IPS DF 4.7 (cell line): ENCODE data around the gene GNAS-AS1.
"Not testable (repeated sequence)": the region's sequence is repeated elsewhere in the genome, so short reads cannot be mapped to it uniquely, and the experiment has no call there.

Experiments used
- DNase-seq: peaks from one replicate; pipeline ENCODE4 v3.0.0-alpha.2; 2013; ENCODE audit warnings: low spot score; ENCODE audit errors: extremely low read depth

The GNAS-AS1 gene

DNA sequence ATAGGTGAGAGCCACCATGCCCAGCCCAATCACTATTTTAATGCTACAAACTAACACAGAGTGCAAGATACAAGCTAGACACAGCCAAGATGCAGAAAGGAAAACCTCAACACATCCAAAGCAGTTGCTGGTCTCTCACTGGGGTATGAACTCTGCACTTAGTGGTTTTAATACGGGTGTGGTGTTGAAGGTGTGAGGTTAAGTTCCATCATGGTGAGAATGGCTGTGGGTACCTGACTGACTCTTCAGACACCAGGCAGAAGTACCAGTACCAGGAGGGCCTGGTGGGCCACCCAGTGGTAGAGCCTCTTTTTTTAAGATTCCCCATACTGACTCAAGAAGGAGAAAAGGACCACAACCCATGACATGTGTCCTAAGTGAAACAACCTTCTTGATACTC is 13.0 kb downstream of the GNAS-AS1 start:
- no peak for DNase-seq

DNA sequence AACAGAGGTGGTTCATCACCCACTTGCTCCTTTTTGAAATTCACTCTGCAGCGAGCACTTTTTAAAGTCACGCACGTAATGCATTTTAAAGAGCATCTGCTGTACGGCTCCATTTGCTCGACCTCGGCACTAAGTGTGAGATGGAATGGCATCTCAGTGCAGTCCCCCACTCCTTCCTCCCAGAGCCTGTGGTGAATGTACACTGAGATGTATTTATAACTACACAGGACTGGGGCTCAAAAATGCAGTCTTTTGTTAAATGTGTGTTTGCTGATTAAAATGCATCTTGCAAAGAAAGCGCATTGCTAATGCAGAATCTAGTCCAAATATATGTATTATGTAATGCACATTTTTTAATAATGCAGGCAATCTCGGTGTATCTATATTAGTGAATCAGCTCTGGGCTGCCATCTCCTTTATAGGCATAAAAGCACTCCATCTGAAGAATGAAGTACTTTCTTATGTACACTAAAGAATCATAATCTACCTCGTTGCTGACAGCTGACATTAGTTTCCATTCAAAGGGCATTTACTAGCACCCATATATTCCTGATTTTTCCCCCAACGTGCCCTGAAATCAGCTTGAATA is 14.0 kb downstream of the GNAS-AS1 start:
- DNase-seq = no peak

DNA sequence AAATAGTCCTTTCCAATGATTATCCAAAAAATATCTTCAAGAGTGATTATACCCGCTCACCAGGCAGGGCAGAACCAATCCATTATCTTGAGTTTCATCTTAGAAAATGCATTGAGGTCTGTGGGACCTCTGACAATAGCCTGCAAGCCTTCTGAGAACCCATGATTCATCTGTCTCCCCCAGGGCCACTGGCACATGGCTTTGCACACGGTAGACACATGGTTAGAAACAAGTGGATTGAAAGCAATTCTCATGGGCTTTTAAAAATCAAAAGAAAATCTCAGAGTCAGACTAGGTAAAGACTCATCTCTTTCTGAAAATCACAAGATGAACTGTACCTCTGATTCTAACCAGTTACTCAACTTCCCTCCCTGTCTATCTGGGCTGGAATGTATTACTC is 15.5 kb downstream of the GNAS-AS1 start:
- DNase-seq = no peak

DNA sequence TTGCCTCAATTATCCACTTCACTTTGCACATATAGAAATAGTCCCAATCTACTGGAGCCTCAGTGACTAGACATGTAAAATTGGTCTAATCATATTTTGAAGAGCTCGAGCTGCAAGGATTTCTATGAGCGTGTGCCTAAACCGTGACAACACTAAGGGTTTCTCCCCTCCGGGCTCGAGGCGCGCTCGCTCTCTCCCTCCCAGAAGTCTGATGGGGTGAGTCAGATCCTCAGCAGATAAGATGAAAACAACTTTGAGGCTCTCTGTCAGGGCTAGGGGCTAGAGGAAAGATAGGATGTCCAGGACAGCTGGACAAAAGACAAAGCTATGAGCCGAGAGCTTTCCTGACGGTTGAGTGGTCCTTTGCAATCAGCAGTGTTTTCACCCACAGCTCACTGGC is 16.8 kb downstream of the GNAS-AS1 start:
- no peak for DNase-seq

DNA sequence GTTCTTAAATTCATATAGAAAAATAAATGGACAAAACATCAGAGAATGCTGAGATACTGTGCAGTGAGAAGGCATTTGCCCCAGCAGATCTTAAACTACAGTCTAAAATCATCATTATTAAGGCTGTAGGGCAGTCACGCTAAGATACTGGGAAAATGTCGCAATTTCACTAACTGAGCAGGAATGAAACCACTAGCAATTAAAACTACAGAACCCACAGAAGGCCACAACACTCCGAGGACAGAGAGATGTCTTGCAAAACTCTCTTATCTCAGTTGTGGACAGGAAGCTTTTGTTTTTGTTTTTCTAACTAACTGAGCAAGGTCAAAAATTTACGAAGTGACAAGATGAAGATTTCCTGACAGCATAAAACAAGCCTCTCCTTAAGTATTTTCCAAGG is 18.2 kb downstream of the GNAS-AS1 start:
- DNase-seq = no peak

DNA sequence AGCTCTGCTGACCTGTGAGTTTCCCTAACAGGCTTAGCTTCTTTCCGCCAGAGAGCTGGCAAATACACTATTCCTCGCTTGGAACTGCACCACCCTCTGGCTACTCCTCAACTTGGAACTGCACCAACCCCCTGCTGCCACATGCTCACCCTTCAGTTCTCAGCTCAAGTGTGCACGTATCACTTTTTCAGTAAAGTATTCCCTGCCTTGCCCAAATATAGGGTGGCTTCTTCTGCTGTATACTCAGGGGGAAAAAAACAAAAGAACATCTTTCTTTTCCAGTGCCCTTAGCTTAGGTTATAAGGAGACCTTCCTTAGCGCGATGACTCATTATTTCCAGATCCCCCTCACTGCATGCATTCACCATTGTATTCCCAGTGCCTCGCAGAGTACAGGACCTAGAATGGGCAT is 21.2 kb downstream of the GNAS-AS1 start:
- no peak for DNase-seq

DNA sequence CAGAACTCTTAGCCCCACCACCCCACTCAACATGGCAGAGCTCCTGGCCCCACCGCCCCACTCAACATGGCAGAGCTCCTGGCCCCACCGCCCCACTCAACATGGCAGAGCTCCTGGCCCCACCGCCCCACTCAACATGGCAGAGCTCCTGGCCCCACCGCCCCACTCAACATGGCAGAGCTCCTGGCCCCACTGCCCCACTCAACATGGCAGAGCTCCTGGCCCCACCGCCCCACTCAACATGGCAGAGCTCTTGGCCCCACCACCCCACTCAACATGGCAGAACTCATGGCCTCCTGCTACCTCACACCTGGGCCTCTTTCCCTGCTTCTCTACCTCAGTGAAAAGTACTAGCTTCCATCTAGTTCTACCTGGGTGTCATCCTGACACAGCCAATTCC is 21.9 kb downstream of the GNAS-AS1 start:
- DNase-seq = not testable (repeated sequence)

DNA sequence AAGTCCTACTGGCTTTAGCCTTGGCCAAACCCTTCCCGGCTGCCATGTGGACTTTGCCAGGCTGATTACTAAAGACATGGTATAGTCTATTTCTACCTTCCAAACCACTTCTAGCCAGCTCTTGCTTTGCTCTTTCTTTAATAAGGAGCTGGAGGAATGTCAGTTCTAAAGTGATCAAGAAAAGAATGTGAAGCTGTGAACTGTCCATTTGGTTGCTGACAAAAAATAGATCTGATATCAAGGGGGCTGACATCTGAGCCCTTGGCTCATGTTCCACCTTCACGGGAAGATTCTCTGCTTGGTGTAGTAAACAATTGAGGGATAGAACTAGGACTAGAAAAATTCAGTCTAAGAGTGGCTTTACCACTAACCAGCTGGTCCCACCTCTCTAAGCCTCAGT is 22.6 kb downstream of the GNAS-AS1 start:
- DNase-seq = no peak

DNA sequence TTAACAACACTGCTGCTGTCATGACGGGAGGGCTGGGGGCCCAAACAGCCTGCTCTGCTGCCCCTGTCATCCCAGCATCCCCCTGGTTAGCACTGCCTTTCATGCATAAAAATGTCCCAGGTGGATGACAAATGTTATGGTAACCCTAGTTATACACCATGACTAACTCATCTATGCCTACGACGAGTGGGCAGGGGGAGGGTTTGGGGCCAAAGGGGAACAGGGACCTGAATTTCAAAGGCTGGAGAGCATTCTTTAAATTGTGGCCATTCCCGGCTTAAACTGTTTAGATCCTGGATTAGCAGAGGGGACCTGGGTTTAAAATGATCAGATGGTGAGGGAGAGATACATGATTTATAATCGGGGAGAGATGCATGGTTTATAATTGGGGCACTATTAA is 24.4 kb downstream of the GNAS-AS1 start:
- no peak for DNase-seq

DNA sequence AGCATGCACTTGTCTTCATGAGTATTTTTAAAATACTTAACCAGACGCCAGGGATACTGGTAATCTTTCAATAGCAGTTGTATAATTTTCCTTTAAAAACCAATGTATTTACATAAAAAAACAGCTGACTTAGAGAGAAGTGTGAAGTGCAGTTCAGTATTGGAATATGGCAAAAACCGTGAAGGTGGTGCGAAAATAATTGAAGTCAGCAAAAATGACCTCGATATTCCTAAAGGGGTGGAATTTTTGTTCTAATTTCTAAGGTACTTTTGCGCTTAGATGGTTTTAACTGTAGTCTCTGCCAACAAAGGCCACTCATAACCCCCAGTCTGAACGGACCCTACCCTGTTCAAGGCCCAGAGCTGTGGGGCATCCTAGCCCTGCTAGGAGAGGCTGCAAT is 25.3 kb downstream of the GNAS-AS1 start:
- no peak for DNase-seq

DNA sequence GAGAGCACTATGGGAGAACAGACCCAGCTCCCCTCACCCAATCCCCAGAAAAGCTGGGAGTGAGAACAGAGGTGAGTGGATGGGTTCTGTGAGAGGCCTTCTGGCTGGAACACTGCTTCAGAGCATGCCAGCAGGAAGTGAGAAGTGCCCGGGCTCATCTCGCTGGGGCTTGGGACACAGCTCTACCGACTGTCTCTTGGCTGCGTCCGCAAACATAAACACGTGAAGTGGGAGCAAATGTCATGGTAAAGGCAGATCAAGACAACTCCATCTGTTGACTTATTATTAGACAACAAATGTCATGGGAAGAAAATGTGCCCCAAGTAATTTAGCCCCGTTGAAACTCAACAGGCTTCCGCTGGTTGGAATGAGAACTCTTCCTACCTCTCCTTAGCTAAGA is 25.9 kb downstream of the GNAS-AS1 start:
- no peak for DNase-seq

DNA sequence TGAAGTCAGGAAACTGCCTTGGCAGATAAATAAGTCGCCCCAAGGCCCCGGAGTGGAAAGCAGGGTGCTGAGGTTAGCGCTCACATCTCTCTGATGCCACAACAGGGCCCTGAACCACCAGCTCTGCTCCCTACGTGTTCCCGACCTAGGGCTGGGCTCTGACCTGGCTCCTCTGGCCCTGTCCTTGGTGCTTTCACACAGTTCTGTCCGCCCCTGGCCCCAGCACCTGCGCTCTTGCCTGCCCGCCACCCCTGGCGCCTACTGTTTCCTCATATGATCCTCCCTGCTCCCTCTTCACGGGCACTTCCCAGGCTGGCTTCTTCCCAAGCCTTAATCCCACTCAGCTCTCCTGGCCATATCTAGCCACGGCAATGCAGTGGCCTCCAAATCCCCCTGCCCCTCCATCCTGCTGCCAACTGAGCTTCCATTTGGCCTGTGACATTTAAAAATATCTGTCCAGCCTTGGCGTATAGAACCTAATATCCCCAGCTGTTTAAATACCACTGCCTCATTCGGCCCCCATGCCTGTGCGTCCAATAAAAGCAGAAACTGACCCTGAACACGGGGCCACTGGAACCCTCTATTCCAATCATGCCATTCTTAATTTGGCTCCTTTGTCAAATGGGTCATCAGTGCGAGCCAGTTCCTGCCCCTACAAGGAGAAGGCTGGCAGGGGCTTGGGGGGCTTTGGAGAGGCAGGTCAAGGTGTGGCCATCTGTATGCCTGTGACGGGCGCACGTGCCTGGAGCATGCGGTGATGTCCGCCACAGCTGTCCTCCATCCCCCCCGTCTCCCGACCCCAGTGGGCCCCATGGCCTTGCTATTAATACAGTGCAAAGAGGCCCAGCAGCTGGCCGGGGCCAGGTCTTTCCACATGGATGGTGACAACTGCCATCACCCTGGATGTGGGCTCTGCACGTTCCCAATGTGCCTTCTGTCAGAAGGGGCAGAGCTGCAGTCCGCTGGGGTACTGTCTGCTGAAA is 27.7 kb downstream of the GNAS-AS1 start:
- DNase-seq = no peak

DNA sequence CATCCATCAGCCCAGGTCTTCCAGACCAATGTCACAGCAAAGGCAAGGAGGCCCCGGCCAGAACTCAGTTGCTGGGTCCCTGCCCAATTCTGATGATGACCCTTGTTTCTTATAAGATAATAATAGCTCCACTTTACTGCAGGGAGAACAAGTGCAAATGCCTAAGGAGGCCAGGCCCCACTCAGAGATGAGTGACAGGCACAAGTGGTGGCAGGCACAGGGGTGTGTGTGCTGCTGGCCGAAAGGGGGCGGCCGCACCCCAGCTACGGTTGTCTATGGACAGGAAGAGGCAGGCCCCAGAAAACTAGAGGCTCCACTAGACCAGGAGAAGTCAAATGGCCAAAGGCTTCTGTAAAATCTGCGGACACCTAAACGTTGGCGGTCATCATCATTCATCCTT is 28.6 kb downstream of the GNAS-AS1 start:
- no peak for DNase-seq

DNA sequence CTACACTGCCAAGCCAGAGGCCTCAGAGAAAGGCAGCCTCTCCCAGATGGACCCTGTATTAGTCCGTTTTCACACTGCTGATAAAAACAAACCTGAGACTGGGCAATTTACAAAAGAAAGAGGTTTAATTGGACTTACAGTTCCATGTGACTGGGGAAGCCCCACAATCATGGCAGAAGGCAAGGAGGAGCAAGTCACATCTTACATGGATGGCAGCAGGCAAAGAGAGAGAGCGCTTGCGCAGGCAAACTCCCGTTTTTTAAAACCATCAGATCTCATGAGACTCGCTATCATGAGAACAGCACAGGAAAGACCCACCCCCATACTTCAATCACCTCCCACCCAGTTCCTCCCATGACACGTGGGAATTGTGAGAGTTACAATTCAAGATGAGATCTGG is 30.2 kb downstream of the GNAS-AS1 start:
- DNase-seq = not testable (repeated sequence)

DNA sequence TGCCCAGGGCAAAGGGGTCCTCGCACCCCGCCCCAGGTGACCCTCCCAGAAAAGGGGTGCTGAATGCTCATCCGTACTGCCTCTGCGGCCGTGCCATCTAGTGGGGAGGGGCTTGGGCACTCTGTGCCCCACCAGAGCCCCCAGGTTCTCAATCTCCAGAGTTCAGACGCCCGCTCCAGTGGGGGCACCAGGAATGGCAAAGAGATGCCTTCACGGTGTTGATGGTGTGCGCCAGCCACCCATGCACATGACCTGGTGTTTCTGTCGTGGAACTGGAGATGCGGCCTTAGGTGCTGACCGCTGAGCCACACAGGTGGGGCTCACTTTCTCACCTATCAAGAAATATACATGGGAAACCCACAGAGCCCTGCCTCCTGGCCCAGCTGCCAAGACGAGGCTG is 30.8 kb downstream of the GNAS-AS1 start:
- DNase-seq = no peak

DNA sequence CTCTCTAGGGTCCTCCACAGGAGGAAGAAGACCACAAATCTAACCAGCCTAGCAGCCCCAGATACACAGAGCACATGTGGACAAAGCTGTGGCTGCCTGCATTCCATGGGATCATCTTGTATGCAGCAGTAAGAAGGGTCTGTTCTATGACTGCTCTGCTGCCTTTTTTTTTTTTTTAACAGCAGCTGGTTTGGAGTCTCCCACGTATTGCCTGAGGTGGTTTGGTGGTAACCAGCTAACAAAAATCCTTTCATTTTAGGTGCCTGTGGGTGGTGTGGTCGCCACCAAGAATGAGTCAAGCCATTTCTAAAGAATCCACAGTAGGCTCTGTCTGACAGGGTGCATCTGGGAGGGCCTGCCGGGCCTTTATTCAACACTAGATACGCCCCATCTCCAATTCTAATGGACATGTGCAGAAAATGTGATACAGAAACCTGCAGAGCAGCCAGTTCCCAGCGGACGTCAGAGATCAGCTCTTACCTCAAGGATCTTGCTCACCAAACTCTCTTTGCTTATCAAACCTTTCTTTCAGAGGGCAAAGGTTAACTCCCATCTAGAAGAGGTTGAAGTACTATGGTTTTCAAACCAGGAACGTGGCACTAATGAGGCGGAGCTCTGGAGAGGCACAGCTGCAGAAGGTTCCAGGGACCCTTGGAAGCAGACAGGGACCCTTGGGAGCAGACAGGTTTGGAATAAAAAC is 32.0 kb downstream of the GNAS-AS1 start:
- DNase-seq = no peak

DNA sequence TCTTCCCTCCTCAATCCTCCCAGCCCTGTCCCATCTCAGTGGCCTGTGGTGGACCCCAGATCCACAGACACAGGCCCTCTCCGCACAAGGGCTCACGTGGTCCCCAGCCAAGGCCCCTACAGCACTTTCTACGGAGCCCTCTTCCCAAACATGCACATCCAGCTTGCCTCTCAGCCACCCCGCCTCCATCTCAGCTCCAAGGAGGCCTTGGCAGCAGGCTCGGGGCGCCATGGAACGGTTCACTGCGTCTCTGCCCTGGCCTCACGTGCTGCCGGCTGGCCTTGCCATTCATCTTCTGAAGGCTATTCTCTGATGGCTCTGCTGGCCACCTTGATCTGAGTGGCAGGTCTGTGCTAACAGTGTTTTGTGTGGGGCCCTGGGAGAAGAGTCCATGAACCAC is 33.0 kb downstream of the GNAS-AS1 start:
- no peak for DNase-seq

DNA sequence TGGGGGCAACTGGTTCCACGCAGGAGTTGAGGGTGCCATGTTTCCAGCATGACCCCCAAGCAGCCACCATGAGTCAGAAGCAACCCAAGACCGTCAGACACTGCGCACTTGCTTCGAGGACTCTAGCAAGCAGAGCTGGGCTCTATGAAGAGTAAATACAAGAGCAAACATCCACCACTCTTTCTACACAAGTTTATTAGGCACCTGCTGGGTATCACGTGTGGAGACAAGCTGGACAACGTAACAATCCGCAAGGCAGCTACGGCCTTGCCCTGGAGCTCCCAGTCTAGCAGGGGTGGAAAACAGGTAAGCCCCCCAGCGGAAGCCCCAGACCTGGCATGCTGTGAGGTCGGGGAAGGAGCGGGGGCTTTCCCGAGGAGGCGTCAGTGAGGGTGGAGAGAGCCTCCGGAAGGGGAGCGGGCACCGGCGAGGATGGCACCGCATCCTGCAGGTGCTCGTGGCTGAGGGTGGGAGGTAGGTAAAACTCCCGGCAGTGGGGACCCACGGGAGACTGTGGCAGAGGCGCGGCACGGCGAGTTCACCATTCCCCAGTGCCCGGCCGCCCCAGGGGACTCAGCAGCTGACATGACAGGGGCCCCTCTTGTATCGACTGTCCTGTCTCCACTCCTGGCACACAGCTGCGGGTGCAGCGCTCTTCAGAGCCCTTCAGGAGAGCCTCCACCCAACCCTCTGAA is 33.6 kb downstream of the GNAS-AS1 start:
- no peak for DNase-seq

DNA sequence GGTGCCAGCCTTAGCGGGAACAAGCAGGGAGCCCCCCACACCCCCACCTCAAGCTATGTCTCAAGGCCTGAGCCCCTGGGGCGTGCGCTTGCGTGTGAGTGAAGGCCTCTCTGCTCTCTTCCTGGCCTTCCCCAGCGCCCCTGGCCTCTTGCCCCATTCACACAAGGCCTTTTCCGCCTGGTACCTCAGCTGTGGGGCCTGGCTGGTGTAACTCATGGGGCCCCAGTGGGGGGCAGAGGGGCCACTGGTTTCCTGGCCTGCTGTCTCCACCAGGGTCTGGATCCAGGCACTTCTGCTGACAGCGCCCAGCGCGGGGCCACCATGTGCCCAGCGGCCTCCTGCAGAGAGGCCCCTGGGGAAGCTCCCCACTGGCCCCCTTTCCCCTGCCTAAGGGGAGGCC is 34.7 kb downstream of the GNAS-AS1 start:
- DNase-seq = no peak

DNA sequence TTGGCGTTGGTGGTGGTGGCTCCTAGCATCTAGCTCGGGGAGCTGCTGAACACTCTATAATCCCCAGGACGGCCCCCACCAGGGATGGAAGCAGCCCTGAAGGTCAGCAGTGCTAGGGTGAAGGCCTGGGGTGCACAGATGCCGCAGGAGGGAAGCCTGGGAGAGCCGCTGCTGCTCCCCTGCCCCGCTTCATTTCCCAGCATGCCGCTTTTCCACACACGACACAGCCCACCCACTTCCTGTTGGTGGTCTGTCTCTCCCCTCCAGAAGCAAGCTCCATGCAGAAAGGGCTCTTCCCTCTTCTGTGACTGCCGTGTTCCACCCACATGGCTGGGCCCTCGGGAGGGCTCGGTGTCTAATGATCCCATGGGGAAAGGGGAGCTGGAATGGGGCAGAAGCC is 35.3 kb downstream of the GNAS-AS1 start:
- DNase-seq = no peak

DNA sequence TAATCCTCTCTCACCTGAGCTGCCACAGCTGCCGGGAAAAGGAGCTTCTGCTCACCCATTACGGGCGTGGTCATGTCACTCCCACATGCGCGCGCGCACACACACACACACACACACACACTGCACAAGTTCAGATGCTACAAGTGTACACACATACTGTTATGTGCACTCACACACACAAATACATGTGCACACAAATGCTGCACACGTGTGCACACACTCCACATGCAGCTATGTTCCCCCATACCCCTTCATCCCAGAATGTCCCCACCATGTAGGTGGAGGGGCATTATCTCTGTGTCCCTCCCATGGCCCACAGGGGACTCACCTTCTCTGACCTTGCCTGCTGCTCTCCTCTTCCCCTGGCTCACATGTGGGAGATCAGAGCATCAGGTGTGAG is 37.3 kb downstream of the GNAS-AS1 start:
- no peak for DNase-seq

DNA sequence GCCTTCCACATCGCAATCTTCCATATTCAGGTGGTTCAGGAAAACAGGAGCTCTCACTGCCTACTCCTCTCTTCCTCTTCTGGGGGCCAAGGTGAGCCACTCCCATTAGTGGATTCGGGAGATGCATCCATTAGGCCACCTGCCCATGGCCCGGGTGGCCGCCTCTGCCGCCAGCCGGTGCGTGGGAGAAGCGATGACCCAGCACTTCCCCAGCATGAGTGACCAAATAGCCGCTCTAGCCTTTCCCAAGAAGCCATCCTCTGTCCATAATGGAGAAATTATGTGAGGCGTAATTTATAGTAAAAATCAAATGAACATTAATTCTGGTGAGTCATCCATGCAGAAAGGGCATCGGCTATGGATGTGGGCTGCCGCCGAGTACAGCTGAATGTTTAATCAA is 39.4 kb downstream of the GNAS-AS1 start:
- DNase-seq = no peak
